NCI-H526 treated with DMSO at 0.1 percent for 48 hours (cell line): Measurements from ENCODE around the gene SUMF1.

ENCODE experiments used
- DNase-seq: peaks from one replicate; lab custom pipeline; 2025; lab: John Stamatoyannopoulos, UW

SUMF1 gene

GRCh38 chr3:4413467-4413866 is 53.6 kb downstream of the SUMF1 start:
- DNase-seq = no peak

GRCh38 chr3:4411833-4412232 is 55.2 kb downstream of the SUMF1 start:
- no peak for DNase-seq

DNA sequence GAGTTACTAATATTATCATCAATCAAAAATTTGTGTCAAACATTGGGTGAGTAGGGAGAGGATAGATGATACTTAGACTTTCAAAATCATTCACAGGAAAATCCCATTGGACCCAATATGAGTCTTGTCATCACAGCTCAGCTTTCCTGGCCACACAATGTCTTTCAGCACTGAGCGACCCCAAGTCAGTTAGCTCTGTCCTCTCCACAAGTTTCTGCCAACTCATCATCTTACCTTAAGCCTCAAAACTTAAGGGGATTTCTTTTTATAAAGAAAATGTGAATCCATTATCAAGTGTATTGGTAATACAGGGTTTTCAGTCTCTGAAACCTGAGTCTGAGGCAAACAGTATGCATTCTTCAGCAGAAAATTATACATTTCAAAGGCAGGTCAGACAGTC is 55.8 kb downstream of the SUMF1 start:
- DNase-seq = no peak

DNA sequence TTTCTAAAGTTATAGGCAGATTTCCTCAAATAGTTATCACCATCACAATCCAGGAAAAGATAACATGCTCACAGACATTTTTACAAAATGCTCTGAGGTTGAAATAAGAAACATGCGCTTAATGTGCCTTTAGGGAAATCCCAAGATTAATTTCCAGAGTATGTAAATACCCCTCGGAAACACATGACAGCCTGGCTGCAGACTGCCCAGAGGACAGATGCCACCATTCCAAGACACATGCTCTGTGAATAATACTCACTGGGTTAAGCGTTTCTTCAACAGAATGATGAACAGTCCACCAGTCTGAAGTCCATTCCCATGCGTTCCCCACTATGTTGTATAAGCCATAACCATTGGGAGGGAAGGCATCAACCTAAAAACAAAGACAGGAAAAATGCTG is 56.5 kb downstream of the SUMF1 start:
- no peak for DNase-seq

DNA sequence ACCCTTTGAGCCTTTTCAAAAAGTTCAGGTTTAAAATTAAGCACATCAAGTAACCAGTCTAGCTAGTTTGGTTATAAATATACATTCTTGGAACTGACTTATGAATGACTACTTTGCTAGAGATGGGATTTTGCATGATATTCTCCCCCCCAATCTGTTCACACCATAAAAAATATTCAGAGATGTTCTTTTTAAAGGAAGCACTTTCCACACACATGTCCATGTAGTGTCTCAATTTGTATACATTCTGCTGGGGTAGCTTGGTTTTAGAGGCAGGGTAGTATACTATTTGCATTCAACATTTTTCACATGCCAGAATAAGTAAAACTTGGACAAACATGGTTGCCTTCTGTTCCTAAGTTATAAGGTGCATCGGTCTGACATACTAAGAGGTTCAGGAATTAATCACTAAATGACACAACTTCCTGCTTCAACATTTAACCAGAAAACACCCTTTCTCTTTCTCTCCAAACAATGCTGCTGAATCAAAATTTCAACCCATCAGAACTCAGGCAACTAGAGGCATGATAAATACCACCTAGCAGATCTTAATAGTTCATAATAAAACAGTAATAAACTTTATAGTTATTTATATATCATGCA is 57.0 kb downstream of the SUMF1 start:
- DNase-seq = no peak

GRCh38 chr3:4409415-4409814 is 57.7 kb downstream of the SUMF1 start:
- DNase-seq = no peak

DNA sequence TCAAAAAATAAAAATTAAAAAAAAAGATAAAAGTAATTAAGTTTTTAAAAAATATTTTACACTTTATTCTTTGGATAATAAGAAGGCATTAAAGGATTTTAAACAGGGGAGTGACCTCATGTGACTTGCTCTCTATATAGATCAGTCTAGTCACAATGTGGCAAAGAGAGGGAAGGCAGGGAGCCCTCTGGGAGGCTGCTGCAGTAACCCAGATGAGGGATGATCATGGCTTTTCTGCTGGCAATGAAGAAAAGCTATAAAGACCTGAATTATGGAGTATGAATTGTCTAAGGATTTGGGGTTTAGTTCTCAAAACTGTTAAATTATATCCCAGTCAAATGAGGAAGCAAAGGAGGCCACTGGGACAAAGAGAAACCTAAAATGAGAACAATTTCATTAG is 58.1 kb downstream of the SUMF1 start:
- DNase-seq = no peak

DNA sequence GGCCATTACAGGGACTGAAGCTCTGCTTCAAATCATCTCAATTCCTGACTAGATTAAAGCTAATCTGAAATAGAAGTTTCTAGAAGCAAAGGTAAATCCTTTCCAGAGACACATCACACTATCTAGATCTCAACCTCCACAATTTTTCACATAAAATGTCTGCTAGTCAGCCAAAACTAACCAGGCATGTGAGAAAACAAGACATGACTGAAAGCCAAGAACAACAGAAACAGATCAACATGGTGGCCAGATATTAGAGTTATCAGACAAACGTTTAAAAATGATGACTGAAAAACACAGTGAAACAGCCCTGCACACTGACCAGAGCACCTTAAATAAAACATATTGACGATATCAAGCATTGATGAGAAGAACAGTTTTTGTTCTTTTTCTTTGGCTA is 59.1 kb downstream of the SUMF1 start:
- no peak for DNase-seq

DNA sequence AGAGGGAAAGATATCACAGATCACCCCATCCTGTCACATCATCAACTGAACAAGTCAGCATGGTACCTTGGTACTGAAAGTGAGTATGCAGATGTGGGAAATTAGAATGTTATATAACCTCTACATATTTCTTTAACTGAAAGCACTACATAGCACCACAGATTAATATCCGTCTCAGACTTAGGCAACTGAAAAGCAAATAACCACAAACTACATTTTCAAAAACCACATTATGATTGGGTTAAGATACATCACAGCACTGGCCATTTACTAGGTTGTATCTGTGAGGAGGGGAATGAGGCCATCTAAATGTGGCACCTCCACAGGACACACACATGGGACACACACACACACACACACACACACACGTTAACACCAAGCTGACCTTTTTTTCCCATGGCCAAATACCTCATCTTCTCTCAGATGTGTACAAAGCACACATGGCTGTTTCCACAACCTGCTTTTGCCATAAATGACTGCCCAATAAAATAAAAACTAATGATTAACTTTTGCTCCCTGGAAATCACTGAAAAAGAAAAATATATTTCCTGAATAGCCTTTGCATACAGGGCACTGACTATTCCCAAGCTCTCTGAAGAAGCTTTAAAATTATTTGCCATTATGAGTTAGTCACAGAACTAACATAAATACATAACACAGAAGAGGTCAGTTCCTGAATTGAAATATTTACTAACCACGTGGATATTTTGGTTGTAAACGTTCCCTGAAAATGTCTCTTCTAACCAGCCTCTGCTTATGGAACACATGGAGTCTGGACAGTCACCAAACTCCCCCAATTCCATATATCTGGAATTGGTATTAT is 60.1 kb downstream of the SUMF1 start:
- DNase-seq = no peak

DNA sequence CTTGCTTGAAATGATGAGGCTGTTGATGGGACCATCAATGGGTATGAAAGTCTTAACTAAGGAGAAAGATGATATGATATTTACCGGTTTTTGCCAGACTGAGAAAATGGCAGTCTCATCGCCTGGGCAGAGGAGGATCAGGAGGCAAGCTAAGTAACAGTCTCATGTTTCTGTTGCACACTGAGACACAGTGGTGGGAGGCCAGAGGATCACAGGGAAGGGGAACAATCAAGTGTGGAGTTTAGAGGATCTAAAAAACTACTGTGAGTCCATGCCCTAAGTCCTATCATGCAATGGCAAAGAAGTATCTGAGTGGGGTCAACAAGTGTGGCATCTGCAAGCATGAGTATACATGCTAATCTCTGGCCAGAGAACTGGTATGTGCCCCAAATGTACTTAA is 62.2 kb downstream of the SUMF1 start:
- no peak for DNase-seq

GRCh38 chr3:4401441-4401840 is 65.6 kb downstream of the SUMF1 start:
- DNase-seq = no peak

GRCh38 chr3:4399476-4399875 is 67.6 kb downstream of the SUMF1 start:
- DNase-seq = no peak

DNA sequence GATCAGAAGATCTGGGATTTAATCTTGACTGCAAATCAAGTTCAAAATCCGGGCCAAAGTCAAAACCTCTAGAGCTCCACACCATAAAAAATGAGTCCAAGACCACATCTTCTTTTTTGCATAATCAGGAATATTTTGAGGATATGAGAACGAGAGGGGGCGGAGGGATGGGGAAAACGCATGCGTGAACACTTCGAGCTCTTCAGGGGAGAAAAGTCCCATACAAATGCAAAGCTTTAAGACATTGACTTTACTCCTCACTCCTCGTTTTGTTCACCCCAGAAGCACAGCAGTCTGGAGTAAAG is 68.2 kb downstream of the SUMF1 start:
- DNase-seq = no peak

- DNase-seq = no peak
These were observed 68.7 kb downstream of the SUMF1 start for GRCh38 chr3:4398120-4398940.

- DNase-seq = no peak
These were observed 69.6 kb downstream of the SUMF1 start for GRCh38 chr3:4397466-4397865.

- no peak for DNase-seq
These were observed 70.5 kb downstream of the SUMF1 start for GRCh38 chr3:4396542-4396941.

- no peak for DNase-seq
These were observed 71.1 kb downstream of the SUMF1 start for GRCh38 chr3:4396006-4396405.

DNA sequence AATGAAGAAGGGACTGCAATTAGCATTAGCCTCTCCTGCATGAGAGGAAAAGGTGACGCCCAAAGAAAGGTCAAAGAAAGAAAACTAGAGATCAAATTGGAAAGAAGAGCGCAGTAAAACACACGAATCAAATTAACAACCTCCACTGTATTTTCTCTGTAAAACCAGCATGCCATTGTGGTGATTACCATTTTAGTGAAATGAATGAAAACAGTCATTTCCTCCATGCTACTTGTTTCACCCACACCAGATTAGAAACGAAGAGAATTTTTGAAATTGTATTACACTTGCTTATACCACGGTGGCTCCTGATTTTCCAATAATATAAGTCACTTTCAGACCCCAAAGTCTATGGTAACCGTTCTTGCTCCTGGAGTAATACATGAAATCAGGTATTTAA is 71.6 kb downstream of the SUMF1 start:
- no peak for DNase-seq

DNA sequence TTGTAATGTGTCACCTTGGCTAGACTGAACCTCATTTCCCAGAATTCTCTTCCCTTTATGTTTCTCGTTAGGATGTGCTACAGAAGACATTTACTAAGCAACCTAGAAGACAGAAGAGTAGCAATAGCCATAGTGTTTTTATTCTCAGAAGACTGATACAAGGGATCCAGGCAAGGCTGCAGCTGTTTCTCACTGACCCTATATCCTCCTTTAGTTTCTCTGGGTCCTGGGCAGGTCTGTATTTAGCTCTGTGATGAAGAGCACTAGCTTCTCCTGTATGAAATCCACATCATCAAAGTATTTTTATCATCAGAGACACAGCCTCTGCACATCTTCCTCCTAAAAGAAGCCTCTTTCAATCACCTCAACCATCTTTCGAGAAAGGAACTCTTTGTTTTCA is 72.5 kb downstream of the SUMF1 start:
- DNase-seq = no peak

DNA sequence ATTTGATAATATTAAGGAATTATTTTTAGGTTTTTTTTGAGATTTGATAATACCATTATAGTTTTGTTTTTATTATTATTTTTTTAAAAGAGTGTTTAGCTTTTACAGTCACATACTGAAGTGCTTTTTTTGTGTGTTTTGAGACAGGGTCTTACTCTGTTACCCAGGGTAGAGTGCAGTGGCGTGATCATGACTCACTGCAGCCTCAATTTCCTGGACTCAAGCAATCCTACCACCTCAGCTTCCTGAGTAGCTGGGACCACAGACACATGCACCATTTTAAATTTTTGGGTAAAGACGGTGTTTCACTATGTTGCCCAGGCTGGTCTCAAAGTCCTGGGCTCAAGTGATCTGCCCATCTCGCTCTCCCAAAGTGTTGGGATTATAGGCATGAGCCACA is 73.0 kb downstream of the SUMF1 start:
- DNase-seq = no peak

GRCh38 chr3:4392992-4393391 is 74.1 kb downstream of the SUMF1 start:
- DNase-seq = no peak

GRCh38 chr3:4387210-4388204 is 79.6 kb downstream of the SUMF1 start:
- DNase-seq = no peak
